HL-60 (cell line): ENCODE results near the gene GAK.

Experiments
- DNase-seq, 2 experiments: peaks; one replicate each; pipeline ENCODE4 v3.0.0-alpha.2; 2010 to 2020; ENCODE audit warnings: low read depth in 1 of 2, low spot score in 1 of 2
- H3K27ac ChIP-seq: fragments of 250-450 bp; sonication (Bioruptor Pico); replicated peaks from 2 replicates; pipeline ENCODE4 v1.5.1; 2020; ENCODE audit warnings: mild to moderate bottlenecking, moderate library complexity
- H3K27me3 ChIP-seq: fragments of 250-450 bp; sonication (Bioruptor Pico); 2 replicates; pipeline ENCODE4 v1.5.1; 2021; ENCODE audit warnings: mild to moderate bottlenecking, moderate library complexity; ENCODE audit not compliant: insufficient read depth, poor library complexity, severe bottlenecking
- H3K4me3 ChIP-seq: replicated peaks from 2 replicates; pipeline ENCODE4 v1.5.1; 2011; ENCODE audit warnings: mild to moderate bottlenecking, control low read depth, low read length; ENCODE audit not compliant: insufficient read depth
- CTCF ChIP-seq: IDR thresholded peaks from one replicate; pipeline ENCODE4 v1.5.1; 2011; ENCODE audit warnings: low read length, control low read depth, inconsistent platforms; ENCODE audit not compliant: insufficient read depth
- GABPA ChIP-seq: IDR thresholded peaks from 2 replicates; pipeline ENCODE4 v1.6.1; 2012; ENCODE audit warnings: low read depth
- POLR2AphosphoS5 ChIP-seq: IDR thresholded peaks from 2 replicates; pipeline ENCODE4 v1.6.1; 2012; ENCODE audit warnings: low read depth
- SPI1 ChIP-seq: IDR thresholded peaks from 2 replicates; pipeline ENCODE4 v1.6.1; 2012; ENCODE audit warnings: low read depth, mild to moderate bottlenecking, borderline replicate concordance
- TF ChIP-seq, protein P1 (sequence below): IDR thresholded peaks from 2 replicates; pipeline ENCODE4 v1.6.1; 2012; ENCODE audit warnings: low read depth; ENCODE audit not compliant: insufficient replicate concordance

The GAK gene

GRCh38 chr4:931194-931959, 739 bp downstream of the GAK start:
- Histone ChIP-seq H3K27me3 (no peaks in the 10 kb centered on the region), H3K4me3 (peak overlapping the region; percentile 98), H3K27ac (peak overlapping the region; percentile 80)
- TF ChIP-seq SPI1 (no peak), GABPA (no peak), CTCF (no peak), POLR2AphosphoS5 (no peak)
- TF ChIP-seq, protein P1, sequence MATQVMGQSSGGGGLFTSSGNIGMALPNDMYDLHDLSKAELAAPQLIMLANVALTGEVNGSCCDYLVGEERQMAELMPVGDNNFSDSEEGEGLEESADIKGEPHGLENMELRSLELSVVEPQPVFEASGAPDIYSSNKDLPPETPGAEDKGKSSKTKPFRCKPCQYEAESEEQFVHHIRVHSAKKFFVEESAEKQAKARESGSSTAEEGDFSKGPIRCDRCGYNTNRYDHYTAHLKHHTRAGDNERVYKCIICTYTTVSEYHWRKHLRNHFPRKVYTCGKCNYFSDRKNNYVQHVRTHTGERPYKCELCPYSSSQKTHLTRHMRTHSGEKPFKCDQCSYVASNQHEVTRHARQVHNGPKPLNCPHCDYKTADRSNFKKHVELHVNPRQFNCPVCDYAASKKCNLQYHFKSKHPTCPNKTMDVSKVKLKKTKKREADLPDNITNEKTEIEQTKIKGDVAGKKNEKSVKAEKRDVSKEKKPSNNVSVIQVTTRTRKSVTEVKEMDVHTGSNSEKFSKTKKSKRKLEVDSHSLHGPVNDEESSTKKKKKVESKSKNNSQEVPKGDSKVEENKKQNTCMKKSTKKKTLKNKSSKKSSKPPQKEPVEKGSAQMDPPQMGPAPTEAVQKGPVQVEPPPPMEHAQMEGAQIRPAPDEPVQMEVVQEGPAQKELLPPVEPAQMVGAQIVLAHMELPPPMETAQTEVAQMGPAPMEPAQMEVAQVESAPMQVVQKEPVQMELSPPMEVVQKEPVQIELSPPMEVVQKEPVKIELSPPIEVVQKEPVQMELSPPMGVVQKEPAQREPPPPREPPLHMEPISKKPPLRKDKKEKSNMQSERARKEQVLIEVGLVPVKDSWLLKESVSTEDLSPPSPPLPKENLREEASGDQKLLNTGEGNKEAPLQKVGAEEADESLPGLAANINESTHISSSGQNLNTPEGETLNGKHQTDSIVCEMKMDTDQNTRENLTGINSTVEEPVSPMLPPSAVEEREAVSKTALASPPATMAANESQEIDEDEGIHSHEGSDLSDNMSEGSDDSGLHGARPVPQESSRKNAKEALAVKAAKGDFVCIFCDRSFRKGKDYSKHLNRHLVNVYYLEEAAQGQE: no peak
- peak in 1 of 2 experiments; percentile 26 for DNase-seq

DNA sequence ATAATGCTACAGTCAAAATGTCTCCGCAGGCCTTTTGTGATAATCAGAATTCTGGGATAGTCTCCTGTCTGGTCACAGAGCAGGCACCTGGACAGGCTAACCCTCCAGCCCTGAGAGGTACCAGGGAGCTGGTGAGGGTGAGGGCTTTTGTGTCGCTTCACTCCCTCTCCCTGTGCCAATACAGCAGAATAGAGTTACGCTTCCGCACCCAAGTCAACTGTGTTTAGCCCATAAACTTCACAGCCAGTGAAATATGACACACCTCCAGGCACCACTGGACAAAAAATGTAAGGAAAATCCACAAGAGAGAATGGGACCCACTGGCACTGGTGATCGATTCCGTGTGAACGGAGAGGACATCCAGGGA, 1.3 kb downstream of the GAK start:
- H3K27me3 ChIP-seq: no peaks in the 10 kb centered on the region
- peak overlapping the region; percentile 80 for H3K27ac ChIP-seq
- peak overlapping the region; percentile 98 for H3K4me3 ChIP-seq
- no peak for DNase-seq
- no peak for TF ChIP-seq SPI1
- TF ChIP-seq, protein P1: no peak
- TF ChIP-seq GABPA: no peak
- no peak for TF ChIP-seq POLR2AphosphoS5
- no peak for TF ChIP-seq CTCF

GRCh38 chr4:930028-930551, 2.0 kb downstream of the GAK start:
- TF ChIP-seq GABPA: no peak
- TF ChIP-seq POLR2AphosphoS5: no peak
- TF ChIP-seq, protein P1: no peak
- no peak; the same call in 1 of the 2 replicates for TF ChIP-seq SPI1
- no peak for TF ChIP-seq CTCF
- peak in 1 of 2 experiments; percentile 78 for DNase-seq
- H3K27ac ChIP-seq: peak overlapping the region; percentile 80
- H3K27me3 ChIP-seq: no peaks in the 10 kb centered on the region
- H3K4me3 ChIP-seq: peak overlapping the region; percentile 98
